HG03460 (cell line): ENCODE results near the gene USP12.
"Not testable (repeated sequence)": the region's sequence is repeated elsewhere in the genome, so short reads cannot be mapped to it uniquely, and the experiment has no call there.

Experiments used
- ATAC-seq: cut with Tn5 transposase; IDR thresholded peaks from one replicate; pipeline ENCODE4 v1.9.1; 2021; ENCODE audit not compliant: unreplicated experiment

The USP12 gene

DNA sequence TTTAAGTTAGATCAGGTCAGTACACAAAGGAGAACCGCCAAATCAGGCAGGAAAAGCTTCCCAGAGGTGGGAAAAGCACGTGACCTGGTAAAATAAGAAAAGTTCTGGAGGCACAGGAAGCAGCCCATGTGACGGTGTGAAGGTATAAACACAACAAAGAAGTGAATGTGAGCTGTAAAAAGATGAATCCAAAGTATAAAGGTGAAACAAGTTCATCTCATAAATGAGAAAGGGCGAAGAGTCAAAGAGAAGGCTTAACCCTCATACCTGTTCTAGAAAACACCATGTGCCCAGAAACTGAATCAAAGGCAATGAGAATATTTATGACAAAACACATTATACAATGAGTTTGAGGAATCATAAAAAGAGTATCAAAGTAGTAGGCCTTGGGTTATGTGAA lies 47.0 kb downstream of the USP12 start:
- ATAC-seq: no peak

DNA sequence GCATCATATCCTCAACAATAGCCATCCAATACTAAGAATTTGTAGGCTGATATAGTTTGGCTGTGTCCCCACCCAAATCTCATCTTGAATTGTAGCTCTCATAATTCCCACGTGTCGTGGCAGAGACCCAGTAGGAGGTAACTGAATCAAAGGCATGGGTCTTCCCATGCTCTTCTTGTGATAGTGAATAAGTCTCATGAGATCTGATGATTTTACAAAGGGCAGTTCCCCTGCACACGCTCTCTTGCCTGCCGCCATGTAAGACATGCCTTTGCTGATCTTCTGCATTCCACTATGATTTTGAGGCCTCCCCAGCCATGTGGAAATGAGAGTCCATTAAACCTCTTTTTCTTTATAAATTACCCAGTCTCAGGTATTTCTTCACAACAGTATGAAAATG lies 48.2 kb downstream of the USP12 start:
- ATAC-seq: not testable (repeated sequence)

DNA sequence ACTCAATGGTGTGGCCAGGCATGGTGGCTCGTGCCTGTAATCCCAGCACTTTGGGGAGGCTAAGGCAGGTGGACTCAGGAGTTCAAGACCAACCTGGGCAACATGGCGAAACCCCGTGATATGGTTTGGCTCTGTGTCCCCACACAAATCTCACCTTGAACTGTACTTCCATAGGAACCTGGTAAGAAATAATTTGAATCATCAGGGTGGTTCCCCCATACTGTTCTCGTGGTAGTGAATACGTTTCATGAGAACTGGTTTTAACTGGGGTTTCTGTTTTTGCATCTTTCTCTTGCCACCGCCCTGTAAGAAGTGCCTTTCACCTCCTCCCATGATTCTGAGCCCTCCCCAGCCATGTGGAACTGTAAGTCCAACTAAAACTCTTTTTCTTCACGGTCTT lies 49.6 kb downstream of the USP12 start:
- no peak for ATAC-seq

DNA sequence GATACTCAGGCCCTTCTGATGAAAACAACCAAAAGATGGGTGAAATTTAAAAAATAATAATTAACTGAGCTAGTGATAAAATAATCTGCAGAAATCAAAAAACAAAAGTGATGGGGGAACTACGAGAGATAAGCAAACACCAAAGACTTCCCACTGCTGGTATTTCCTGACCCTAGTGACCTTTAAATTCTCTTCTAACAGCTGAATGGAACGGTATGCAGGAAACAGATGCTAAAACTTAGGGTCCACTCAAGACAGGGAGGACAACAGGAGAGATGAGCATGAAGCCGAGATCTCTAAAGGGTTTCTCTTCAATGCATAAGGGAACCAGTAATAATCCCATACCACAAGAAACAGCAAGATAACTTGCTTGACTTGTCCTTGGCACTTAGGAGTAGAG lies 50.8 kb downstream of the USP12 start:
- ATAC-seq: no peak

DNA sequence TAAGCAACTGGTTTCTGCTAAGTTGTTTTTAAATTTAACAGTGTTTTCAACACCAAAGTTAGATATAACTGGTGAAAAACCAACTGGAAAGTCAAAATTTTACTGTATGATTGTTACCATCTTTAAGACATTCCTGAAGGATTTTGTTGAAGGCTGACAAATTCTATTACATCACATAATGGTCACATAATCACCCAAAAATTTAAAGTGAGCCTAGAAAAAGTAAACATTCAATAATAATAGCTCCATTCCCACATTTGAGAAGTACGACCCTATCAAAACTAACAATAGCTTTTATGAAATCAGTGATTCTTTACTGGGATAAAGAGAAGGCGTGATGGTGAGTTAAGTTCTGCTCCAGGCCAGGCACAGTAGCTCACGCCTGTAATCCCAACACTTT lies 51.6 kb downstream of the USP12 start:
- ATAC-seq: no peak

DNA sequence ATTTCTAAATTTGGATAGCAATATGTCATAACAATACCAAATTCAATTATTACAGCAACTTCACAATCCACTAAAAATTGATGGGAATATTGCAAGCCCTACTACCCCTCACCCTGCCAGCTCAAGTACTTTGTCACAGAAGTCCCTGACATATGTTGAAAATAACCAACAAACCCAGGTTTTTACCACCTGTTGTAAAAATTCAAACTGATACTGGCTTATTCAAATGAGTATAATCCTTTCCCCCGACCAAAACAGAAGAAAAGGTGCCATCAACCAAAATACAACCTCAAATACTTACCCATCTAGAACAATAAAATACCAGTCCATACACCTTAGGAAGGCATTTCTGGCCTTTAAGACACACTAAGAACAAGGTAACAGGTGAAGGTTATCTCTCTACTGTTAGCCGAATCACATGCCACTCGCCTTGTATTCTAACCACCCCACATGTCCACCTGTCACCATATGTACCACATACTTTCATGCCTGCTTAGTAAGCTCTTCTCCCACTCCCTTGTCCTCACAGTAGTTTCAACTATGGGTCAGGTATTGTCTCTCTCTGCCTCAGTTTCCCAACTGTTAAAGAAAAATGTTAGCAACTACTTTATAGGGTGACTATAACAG lies 53.1 kb downstream of the USP12 start:
- ATAC-seq: no peak

DNA sequence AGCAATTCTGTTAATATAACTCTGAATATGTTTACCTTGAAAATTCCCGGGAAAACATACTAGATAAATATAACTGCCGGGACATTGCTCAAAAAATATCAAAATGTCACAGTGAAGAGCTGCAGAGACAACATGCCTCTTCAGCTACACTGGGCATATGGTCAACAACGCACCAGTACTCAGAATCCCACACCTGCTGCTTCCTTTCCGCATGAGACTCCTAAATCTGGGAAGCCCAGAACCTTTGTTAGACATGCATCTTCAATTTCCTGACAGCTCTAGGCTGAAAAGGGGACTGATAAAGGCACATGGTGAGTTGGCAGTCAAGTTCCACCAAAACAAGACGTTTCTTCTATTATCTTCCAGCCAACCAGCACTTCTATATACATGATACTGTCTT lies 53.7 kb downstream of the USP12 start:
- ATAC-seq: no peak

DNA sequence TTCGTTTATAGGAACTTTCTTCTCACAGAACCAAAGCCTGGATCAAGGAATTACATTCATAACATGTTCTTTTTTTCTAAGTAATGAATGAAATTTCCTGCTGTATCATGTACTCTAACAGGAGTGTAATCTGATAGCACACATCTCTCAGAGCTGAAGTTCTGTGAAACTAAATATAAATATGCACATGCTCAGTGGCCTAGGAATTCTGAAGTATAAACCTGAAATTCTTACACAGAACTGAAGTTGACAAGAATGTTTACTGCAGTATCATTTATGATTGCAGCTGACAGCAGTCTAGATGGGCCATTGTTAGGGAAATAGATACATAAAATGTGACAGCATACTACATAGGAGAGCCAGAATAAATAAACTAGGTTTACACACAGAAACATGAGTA lies 54.5 kb downstream of the USP12 start:
- no peak for ATAC-seq

DNA sequence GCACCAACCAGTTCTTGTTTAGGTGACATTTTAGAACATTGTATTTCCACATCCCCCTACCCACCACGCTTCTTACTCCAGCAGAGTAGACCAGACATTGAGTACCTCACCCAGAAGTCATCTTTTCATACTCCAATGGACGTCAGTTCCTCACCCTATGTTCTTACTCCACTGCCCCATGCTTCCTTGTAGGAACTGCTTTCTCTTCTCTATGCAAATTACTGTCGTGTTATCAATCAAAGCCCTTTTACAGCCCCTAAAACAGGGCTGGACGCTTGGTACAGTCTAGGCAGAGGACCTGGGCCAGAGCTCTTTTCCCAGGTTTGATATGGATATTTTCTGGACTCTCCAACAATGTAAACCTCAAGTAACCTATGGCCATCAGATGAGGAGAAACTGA lies 58.2 kb downstream of the USP12 start:
- ATAC-seq: no peak

DNA sequence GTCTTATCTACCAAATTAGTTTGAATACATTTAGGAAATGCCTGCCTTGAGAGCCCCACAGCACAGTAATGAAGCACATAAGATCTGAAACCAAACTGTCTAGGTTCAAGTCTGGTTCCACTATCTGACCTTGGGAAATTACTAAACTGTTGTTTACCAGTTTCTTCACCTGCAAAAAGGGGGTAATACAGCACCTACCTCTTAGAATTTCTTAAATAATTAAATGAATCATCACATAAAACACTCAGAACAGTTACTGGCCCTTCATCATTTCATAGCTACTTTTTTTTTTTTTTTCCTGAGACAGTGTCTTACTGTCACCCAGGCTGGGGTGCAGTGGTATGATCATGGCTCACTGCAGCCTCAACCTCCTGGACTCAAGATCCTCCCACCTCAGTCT lies 59.6 kb downstream of the USP12 start:
- no peak for ATAC-seq

DNA sequence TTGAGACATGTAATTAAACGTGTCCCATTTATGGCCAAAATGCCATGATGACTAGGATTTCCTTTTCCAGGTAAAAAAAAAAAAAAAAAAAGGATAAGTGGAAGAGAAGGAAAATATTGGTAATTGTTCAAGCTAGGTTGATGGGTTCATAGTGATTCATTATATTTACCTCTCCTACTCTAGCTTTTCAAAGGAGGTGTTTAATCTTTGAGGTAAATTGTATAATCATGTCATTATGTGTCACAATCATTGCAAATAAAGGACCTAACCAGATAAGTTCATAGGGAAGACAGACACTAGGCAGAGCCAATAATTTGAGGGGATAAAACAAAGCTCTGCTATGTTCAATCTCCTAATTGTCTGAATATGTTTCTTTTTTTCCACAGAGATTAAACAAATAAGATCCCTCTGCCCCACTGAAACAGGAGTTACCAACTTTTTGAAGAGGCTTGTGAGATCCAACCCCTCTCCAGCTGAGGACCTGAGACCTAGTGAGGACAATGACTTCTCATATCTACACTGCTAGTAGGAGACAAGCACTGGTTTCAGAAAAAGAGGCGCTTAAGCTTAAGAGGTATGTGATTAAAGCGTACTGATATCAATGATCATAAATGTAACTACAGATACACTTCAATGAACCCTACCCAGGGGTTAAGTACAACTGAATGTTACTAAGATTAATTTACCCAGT lies 61.4 kb downstream of the USP12 start:
- no peak for ATAC-seq

DNA sequence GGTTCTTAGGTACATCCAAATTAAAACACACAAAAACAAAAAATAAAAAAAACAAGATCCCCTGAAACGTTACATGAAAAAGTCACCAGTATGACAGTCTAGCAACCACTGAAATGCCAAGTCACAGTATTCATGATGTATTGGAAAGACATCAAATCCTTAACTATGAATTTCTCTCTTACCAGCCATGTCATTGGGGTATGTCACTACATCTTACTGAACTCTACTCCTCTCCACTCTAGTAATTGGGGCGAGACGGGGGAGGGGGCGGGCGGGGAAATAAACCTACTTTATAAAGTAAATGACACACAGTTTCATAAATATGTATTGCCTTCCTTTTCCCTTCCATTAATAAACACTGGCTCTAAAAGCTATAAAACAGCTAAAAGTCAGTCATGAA lies 65.5 kb downstream of the USP12 start:
- ATAC-seq: no peak

DNA sequence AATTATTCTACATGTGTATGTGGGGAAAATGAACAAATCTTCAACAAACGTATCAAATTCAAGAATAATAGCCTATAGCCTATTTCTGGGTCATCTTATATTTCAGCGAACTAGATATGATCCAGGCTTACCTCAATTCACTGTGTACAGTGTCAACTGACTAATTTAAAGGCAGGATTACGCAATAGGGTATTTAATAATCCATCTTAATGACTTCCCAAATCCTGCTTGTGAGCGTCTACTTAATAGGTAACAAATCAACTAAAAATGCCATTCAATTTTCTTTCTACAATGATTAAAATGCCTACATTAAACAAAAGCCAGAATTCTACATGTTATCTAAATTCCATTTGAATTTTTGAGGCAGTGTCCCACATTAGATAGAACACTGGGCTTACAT lies 67.0 kb downstream of the USP12 start:
- ATAC-seq: no peak

DNA sequence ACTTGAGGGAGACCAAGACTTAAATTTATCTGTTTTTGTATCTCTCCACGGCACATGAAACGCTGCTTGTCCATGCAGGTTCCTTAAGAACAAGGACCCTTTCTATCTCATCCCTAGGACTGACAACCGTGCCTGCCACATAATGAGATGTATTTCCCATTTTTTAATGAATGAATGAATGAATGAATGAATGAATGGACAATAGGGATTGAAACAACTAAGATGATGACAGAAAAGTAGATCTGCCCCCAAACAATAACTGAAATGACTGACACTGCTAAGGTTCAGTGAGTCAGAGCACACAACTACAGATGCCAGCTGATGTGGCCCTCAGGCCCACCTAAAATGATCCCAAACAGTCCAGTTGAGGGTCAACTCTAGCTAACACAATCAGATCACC lies 69.8 kb downstream of the USP12 start:
- no peak for ATAC-seq

DNA sequence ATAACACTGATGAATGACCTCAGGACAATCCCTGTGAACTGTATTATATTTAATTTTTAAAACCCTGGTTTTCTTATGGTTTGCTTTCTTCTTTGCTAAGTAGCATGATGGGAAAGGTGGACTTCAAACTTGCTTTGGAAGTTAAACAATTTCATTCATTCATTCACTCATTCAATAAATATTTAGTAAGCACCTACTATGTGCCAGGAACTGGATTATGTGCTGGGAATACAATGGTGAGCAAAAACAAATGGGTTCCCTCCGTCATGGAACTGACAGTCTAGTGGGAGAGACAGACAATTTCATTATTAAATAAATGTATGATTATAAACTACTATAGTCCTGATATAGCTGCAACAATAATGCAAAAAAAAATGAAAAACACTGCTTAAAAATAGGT lies 70.3 kb downstream of the USP12 start:
- ATAC-seq: no peak

DNA sequence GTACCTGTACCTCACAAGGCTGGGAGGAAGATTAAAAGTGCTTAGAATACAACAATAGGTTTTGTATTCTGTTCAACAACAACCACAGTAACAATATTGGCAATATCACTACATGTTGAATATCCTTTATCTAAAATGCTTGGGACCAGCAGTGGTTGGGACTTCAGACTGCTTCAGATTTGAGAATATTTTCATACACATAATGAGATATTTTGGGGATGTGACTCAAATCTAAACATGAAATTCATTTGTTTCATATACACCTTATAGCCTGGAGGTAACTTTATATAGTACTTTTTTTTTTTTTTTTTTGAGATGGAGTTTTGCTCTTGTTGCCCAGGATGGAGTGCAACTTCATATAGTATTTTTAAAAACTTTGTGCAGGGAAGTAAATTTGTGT lies 73.9 kb downstream of the USP12 start:
- ATAC-seq: no peak

DNA sequence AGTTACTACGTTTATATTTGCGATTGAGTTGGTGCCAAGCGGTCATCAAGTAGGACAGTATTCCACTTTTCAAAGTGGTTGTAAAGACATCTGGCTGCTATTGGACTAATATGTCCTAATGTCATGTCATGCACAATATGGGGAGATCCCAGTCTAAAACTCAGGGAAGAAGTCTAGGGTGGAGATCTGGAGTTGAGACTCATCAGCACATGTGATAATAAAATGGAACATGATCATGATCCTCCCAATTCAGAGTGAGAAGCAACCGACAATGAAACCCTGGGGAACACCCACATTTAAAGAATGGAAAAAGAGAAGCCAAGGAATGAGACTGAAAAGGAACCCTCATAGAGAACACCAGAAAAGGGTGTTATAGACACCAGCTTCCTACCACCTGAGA lies 80.2 kb downstream of the USP12 start:
- no peak for ATAC-seq

DNA sequence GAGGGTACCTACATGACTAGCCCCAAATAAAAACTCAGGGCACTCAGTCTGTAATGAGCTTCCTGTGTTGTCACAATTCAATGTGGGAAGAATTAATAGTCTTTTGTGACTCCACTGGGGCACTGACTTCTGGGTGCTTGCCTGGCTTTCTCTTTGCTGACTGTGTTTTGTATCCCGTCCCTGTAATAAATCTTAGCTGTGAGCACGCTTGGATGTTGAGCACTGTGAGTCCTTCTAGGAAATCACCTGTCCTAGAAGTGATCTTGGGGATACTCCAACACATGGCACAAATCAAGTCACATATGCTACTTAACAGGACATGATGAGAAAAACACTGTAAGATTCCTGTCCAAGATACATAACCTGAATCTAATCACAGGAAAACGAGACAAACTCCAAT lies 83.0 kb downstream of the USP12 start:
- no peak for ATAC-seq

DNA sequence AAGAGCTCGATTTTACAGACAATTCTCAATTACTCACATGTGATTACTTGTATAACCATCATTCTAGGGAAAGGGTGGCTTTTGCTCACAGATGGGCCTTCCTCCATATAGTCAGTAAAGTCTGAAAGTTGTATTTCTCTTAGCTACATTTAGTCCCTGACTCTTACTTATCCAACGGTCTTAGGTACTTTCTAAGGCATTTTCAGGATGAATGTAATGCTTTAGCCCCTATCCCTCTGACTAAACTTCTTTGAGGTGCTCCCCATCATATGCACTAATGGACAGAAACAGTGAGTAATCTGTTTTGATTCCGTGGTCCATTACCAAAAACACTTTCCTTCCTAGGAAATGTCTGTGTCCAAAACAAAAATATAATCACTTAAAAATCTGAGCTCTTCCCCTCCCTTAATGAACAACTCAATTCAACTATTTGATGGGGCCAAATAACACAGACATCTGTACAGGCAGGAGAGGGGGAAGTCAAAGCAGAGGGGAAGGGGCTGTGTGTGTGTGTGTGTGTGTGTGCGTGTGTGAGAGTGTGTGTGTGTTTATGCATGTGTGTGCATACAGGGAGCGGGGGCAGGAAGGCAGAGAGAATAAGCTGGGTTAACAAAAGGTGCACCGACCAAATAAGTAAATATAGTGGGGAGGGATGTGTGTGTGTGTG lies 84.9 kb downstream of the USP12 start:
- ATAC-seq: no peak

DNA sequence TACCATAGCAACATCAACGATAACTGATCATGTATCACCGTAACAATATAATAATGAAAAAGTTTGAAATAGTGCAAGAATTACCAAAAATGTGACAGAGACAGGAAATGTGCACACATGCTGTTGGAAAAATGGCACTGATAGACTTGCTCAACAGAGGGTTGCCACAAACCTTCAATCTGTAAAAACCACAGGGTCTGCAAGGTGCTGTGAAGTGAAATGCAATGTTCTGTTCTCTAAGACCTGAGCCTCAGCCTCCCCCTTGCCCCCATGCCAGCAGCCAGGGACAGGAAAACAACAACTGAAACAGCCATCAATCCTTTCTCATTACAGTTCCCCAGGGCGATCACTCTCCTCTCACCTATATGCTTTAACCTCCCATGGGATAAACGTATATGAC lies 88.4 kb downstream of the USP12 start:
- no peak for ATAC-seq

DNA sequence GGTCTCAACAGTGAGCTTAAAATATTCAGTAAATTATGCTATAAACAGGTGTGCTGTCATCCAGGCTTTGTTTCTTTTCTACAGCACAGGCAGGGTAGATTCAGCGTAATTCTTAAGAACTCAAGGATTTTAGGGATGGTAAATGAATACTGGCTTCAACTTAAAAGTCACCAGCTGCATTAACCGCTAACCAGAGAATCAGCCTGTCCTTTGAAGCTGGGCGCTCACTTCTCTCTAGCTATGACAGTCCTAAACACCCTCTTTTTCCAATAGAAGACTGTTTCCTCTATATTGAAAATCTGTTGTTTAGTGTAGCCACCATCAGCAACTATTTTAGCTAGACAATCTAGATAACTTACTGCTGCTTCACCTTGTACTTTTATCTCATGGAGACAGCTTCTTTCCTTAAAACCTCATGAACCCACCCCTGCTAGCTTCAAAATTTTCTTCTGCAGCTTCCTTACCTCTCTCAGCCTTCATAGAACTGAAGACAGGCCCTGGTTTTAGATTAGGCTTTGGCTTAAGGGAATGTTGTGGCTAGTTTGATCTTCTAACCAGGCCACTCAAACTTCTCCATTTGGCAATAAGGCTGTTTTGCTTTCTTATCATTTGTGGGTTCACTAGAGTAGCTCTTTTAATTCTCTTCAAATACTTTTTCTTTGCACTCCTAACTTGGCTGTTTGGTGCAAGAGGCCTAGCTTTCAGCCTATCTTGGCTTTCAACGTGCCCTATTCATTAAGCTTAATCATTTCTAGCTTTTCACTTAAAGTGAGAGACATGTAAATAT lies 89.5 kb downstream of the USP12 start:
- no peak for ATAC-seq
